Liver (tissue), 9 donors: Measurements from ENCODE around the gene ZMYM4. TPM values are rescaled to one million over a fixed set of nuclear protein-coding genes. Genes with fewer than 3 reads are reported as not detected.
"Not testable (repeated sequence)": the region's sequence is repeated elsewhere in the genome, so short reads cannot be mapped to it uniquely, and the experiment has no call there.

ENCODE experiments used
- DNase-seq: peaks from one replicate; pipeline ENCODE4 v3.0.0-alpha.2; 2017; ENCODE audit warnings: low spot score
- H3K27ac ChIP-seq, 2 donors: one replicate each; pipeline ENCODE4 v1.7.0; 2013; ENCODE audit warnings: inconsistent platforms in 2 of 2, low read length in 2 of 2, control low read depth in 1 of 2, low read depth in 1 of 2, mild to moderate bottlenecking in 1 of 2
- H3K27me3 ChIP-seq, 4 donors: one replicate each; pipeline versions ENCODE4 v1.6.1 to v1.7.0; 2013; ENCODE audit warnings: low read length in 3 of 4, inconsistent platforms in 1 of 4, mild to moderate bottlenecking in 1 of 4, moderate library complexity in 1 of 4; ENCODE audit not compliant: control insufficient read depth in 4 of 4, insufficient read depth in 4 of 4
- H3K36me3 ChIP-seq, 4 donors: one replicate each; pipeline versions ENCODE4 v1.6.1 to v1.7.0; 2013; ENCODE audit warnings: low read length in 3 of 4, mild to moderate bottlenecking in 3 of 4, low read depth in 1 of 4, moderate library complexity in 1 of 4; ENCODE audit not compliant: control insufficient read depth in 4 of 4, insufficient read depth in 3 of 4
- H3K4me1 ChIP-seq, 4 donors: one replicate each; pipeline versions ENCODE4 v1.6.1 to v1.7.0; 2013; ENCODE audit warnings: low read length in 3 of 4, mild to moderate bottlenecking in 3 of 4, moderate library complexity in 1 of 4; ENCODE audit not compliant: control insufficient read depth in 4 of 4, insufficient read depth in 4 of 4
- H3K4me3 ChIP-seq, 3 donors: one replicate each; pipeline versions ENCODE4 v1.6.1 to v1.7.0; 2013; ENCODE audit warnings: low read length in 3 of 3, control low read depth in 1 of 3, low read depth in 1 of 3, mild to moderate bottlenecking in 1 of 3
- H3K9ac ChIP-seq, 2 donors: one replicate each; pipeline ENCODE4 v1.7.0; 2013; ENCODE audit warnings: low read length in 2 of 2, mild to moderate bottlenecking in 2 of 2, moderate library complexity in 2 of 2, control low read depth in 1 of 2, low read depth in 1 of 2
- H3K9me3 ChIP-seq, 4 donors: one replicate each; pipeline versions ENCODE4 v1.6.1 to v1.7.0; 2013; ENCODE audit warnings: low read length in 3 of 4; ENCODE audit not compliant: control insufficient read depth in 4 of 4
- EGR1 ChIP-seq, 2 donors: IDR thresholded peaks; 2 replicates each; pipeline ENCODE4 v1.6.1; 2016 to 2018; ENCODE audit warnings: antibody characterized with exemption in 2 of 2, low read depth in 2 of 2
- FOXA1 ChIP-seq: IDR thresholded peaks from 2 replicates; pipeline ENCODE4 v1.6.1; 2016; ENCODE audit warnings: antibody characterized with exemption
- FOXA2 ChIP-seq: IDR thresholded peaks from 2 replicates; pipeline ENCODE4 v1.6.1; 2016; ENCODE audit warnings: antibody characterized with exemption
- GABPA ChIP-seq, 2 donors: IDR thresholded peaks in 1 of 2; conservative IDR thresholded peaks in 1 of 2; 2 replicates each; pipeline ENCODE4 v1.6.1; 2016; ENCODE audit warnings: antibody characterized with exemption in 2 of 2, mild to moderate bottlenecking in 1 of 2, moderate library complexity in 1 of 2
- HNF4G ChIP-seq: IDR thresholded peaks from 2 replicates; pipeline ENCODE4 v1.6.1; 2016; ENCODE audit warnings: antibody characterized with exemption
- MAX ChIP-seq: IDR thresholded peaks from 2 replicates; pipeline ENCODE4 v1.6.1; 2016; ENCODE audit warnings: antibody characterized with exemption
- REST ChIP-seq: IDR thresholded peaks from 2 replicates; pipeline ENCODE4 v1.6.1; 2016; ENCODE audit warnings: antibody characterized with exemption, mild to moderate bottlenecking
- RXRA ChIP-seq, 2 donors: IDR thresholded peaks; 2 replicates each; pipeline ENCODE4 v1.6.1; 2017 to 2018; ENCODE audit warnings: antibody characterized with exemption in 2 of 2, mild to moderate bottlenecking in 1 of 2
- TAF1 ChIP-seq: conservative IDR thresholded peaks from 2 replicates; pipeline ENCODE4 v1.6.1; 2016; ENCODE audit warnings: antibody characterized with exemption, mild to moderate bottlenecking
- YY1 ChIP-seq: IDR thresholded peaks from 2 replicates; pipeline ENCODE4 v1.6.1; 2016; ENCODE audit warnings: antibody characterized with exemption, mild to moderate bottlenecking
- ZBTB33 ChIP-seq: IDR thresholded peaks from 2 replicates; pipeline ENCODE4 v1.6.1; 2016; ENCODE audit warnings: antibody characterized with exemption
- WGBS: extraction: QIAGEN DNeasy Blood & Tissue Kit; methylation state at CpG from one replicate; pipeline ENCODE4 v1.1.7; 2013; 5-methylcytosine and 5-hydroxymethylcytosine counted together
- polyA plus RNA-seq, 2 donors: library from polyadenylated mRNA; stranded (reverse) in 1 of 2; unstranded in 1 of 2; fragments of 200-250 nt in 1 of 2; fragments of >200 nt in 1 of 2; fragmentation: Nextera tagmentation in 1 of 2; extraction: Ambion mirVana in 1 of 2; gene quantifications; one replicate each; pipeline versions ENCODE4 v1.2.1 to v1.2.3, GENCODE V29; 2013 to 2015
- total RNA-seq, 2 donors: library from RNA; depleted of rRNA; stranded (reverse); fragments of >200 nt; gene quantifications; one replicate each; pipeline ENCODE4 v1.2.3, GENCODE V29; 2014
- donor health status: healthy.
- donor health status: healthy.
- donor health status: healthy.
- donor health status: healthy.
- donor health status: healthy.

ZMYM4 gene
- total and polyA plus RNA-seq, 4 donors: 5.3 to 16.8 (median 10.5) TPM

- H3K36me3 ChIP-seq: no peaks in the 10 kb centered on the region
- H3K4me1 ChIP-seq: no peaks in the 10 kb centered on the region
- no peak overlapping the region for H3K27ac ChIP-seq
- TF ChIP-seq TAF1 (no peak), HNF4G (no peak), MAX (no peak), FOXA1 (no peak), GABPA (IDR thresholded peaks at IDR 0.05 in 1 of 2, conservative IDR thresholded peaks at IDR 0.05 in 1 of 2) (no peak), YY1 (no peak), ZBTB33 (no peak), REST (no peak), RXRA (IDR thresholded peaks at IDR 0.05) (no peak), EGR1 (IDR thresholded peaks at IDR 0.05; ENCODE audit: low read depth in 2 of 2) (no peak), FOXA2 (no peak)
- no peak for DNase-seq
- H3K27me3 ChIP-seq: no peaks in the 10 kb centered on the region
- H3K4me3 ChIP-seq: no peak overlapping the region
- no peaks in the 10 kb centered on the region for H3K9me3 ChIP-seq
- H3K9ac ChIP-seq: no peak overlapping the region
- 79% methylated on average over 1 of the region's 1 CpG for WGBS
Observed at GRCh38 chr1:35229587-35230360, 38.7 kb upstream of the ZMYM4 start.

GRCh38 chr1:35231287-35231686 is 37.2 kb upstream of the ZMYM4 start:
- H3K27me3 ChIP-seq: no peaks in the 10 kb centered on the region
- H3K27ac ChIP-seq: no peak overlapping the region
- DNase-seq: no peak
- no peak overlapping the region for H3K9ac ChIP-seq
- no peaks in the 10 kb centered on the region for H3K36me3 ChIP-seq
- no peaks in the 10 kb centered on the region for H3K4me1 ChIP-seq
- no peak overlapping the region for H3K4me3 ChIP-seq
- H3K9me3 ChIP-seq: no peaks in the 10 kb centered on the region
- no peak for TF ChIP-seq YY1
- TF ChIP-seq ZBTB33: no peak
- TF ChIP-seq MAX: no peak
- no peak for TF ChIP-seq FOXA1
- no peak for TF ChIP-seq HNF4G
- WGBS: 66% methylated on average over 1 of the region's 1 CpG

- not testable (repeated sequence) for H3K4me1 ChIP-seq, H3K9ac ChIP-seq, H3K9me3 ChIP-seq, H3K27me3 ChIP-seq, H3K4me3 ChIP-seq, DNase-seq, H3K27ac ChIP-seq, H3K36me3 ChIP-seq
- 91% methylated on average over 2 of the region's 2 CpGs for WGBS
Observed at GRCh38 chr1:35236772-35237171, 31.7 kb upstream of the ZMYM4 start.
